Activated T-helper 2 cell treated with anti-CD3 and anti-CD28 coated beads, Interferon-gamma antibody, Interleukin-2, Interleukin-4, amounts not matched to agents 10 μg/mL and 5 μg/mL and 100 μg/mL, durations not matched to agents 14 hours and 24 hours and 36 hours (primary cell): Measurements from ENCODE around the gene WNT9A. TPM values are rescaled to one million over a fixed set of nuclear protein-coding genes. Genes with fewer than 3 reads are reported as not detected.
"Not testable (repeated sequence)": the region's sequence is repeated elsewhere in the genome, so short reads cannot be mapped to it uniquely, and the experiment has no call there.

Experiments
- DNase-seq: peaks from one replicate; pipeline ENCODE4 v3.0.0; 2021; ENCODE audit warnings: low spot score
- H3K27ac Mint-ChIP-seq: one replicate; pipeline ENCODE4 v1.8.0; 2021; ENCODE audit warnings: mixed read lengths
- H3K27me3 Mint-ChIP-seq: one replicate; pipeline ENCODE4 v1.8.0; 2021; ENCODE audit warnings: low read depth, mixed read lengths
- H3K36me3 Mint-ChIP-seq: one replicate; pipeline ENCODE4 v1.8.0; 2021; ENCODE audit warnings: low read depth, mixed read lengths
- H3K4me1 Mint-ChIP-seq: one replicate; pipeline ENCODE4 v1.8.0; 2021; ENCODE audit warnings: low read depth, mixed read lengths
- H3K4me3 Mint-ChIP-seq: one replicate; pipeline ENCODE4 v1.8.0; 2021; ENCODE audit warnings: low read depth, mild to moderate bottlenecking, moderate library complexity, mixed read lengths
- H3K9me3 Mint-ChIP-seq: one replicate; pipeline ENCODE4 v1.8.0; 2021; ENCODE audit warnings: mixed read lengths
- intact Hi-C: fragments of 100-400 bp; cut with micrococcal nuclease; formaldehyde crosslinking; loops from one replicate; pipeline ENCODE4 v1.15.1; 2023
- total RNA-seq: library from RNA; stranded (reverse); gene quantifications from 2 replicates; pipeline ENCODE4 v1.2.3, GENCODE V29; 2022

The WNT9A gene
- total RNA-seq, 1 donor from 2014 or later, result 0.05 TPM

GRCh38 chr1:227912866-227913265 is 34.9 kb downstream of the WNT9A start:
- H3K36me3 Mint-ChIP-seq, result no peaks in the 10 kb centered on the region
- no peaks in the 10 kb centered on the region for H3K9me3 Mint-ChIP-seq
- DNase-seq, result no peak
- intact Hi-C loops, result no loop called here
- H3K27me3 Mint-ChIP-seq, result peaks cover 8% of the 10 kb centered on the region
- no peak overlapping the region for H3K27ac Mint-ChIP-seq
- H3K4me1 Mint-ChIP-seq, result no peaks in the 10 kb centered on the region
- H3K4me3 Mint-ChIP-seq, result no peak overlapping the region

DNA sequence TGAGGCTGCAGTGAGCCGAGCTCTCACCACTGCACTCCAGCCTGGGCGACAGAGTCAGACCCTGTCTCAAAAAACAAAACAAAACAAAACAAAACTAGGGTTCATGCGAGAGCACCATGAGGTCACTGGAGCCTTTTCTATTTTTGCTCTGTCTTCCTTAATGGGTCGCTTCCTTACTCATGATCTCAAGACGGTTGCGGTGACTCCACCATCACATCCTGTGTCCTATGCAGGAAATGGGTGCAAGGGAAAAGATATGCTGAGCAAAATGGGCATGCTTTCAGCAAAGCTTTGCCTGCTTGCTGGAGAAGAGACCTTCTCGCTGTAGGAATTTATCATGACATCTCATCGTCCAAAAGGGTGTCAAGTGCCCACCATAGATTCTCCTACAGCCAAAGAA is 36.4 kb downstream of the WNT9A start:
- H3K27me3 Mint-ChIP-seq, result peaks cover 8% of the 10 kb centered on the region
- no peaks in the 10 kb centered on the region for H3K9me3 Mint-ChIP-seq
- no peak overlapping the region for H3K4me3 Mint-ChIP-seq
- no peaks in the 10 kb centered on the region for H3K4me1 Mint-ChIP-seq
- H3K27ac Mint-ChIP-seq, result no peak overlapping the region
- no peak for DNase-seq
- intact Hi-C loops, result no loop called here
- no peaks in the 10 kb centered on the region for H3K36me3 Mint-ChIP-seq

GRCh38 chr1:227910511-227911153 is 37.1 kb downstream of the WNT9A start:
- intact Hi-C loops, result no loop called here
- Mint-ChIP-seq H3K9me3 (no peaks in the 10 kb centered on the region), H3K27ac (no peak overlapping the region), H3K27me3 (peaks cover 8% of the 10 kb centered on the region), H3K4me1 (no peaks in the 10 kb centered on the region), H3K36me3 (no peaks in the 10 kb centered on the region), H3K4me3 (no peak overlapping the region)
- DNase-seq, result no peak

- DNase-seq, H3K4me1 Mint-ChIP-seq, intact Hi-C loops, H3K9me3 Mint-ChIP-seq, H3K27ac Mint-ChIP-seq, H3K4me3 Mint-ChIP-seq, H3K36me3 Mint-ChIP-seq, H3K27me3 Mint-ChIP-seq: not testable (repeated sequence)
These were observed 37.8 kb downstream of the WNT9A start for GRCh38 chr1:227909923-227910328.

DNA sequence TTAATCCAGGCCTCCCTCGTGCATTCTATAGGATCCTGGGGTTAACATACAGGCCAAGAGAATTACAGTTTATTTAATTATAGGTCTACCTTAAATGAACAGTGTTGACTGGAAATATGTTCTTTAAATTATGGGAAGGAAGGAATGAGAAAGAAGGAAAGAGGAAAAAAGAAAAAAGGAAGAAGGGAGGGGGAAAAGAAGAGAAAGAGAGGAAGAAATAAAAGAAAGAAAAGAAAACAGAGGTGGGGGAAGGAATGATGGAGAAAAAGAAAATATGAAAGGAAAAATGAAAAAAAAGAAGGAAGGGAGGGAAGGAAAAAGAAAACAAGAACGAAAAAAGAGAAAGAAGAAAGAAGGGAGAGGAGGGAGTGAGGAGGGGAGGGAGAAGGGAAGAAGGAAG is 38.5 kb downstream of the WNT9A start:
- peaks cover 8% of the 10 kb centered on the region for H3K27me3 Mint-ChIP-seq
- no peak overlapping the region for H3K27ac Mint-ChIP-seq
- no peaks in the 10 kb centered on the region for H3K9me3 Mint-ChIP-seq
- no peak overlapping the region for H3K4me3 Mint-ChIP-seq
- no peaks in the 10 kb centered on the region for H3K36me3 Mint-ChIP-seq
- DNase-seq, result no peak
- no peaks in the 10 kb centered on the region for H3K4me1 Mint-ChIP-seq
- intact Hi-C loops, result no loop called here

GRCh38 chr1:227908359-227908758 is 39.4 kb downstream of the WNT9A start:
- Mint-ChIP-seq H3K36me3 (no peaks in the 10 kb centered on the region), H3K4me3 (no peak overlapping the region), H3K27me3 (peaks cover 8% of the 10 kb centered on the region), H3K27ac (no peak overlapping the region), H3K4me1 (no peaks in the 10 kb centered on the region), H3K9me3 (no peaks in the 10 kb centered on the region)
- intact Hi-C loops, result no loop called here
- DNase-seq, result no peak

GRCh38 chr1:227907439-227908015 is 40.2 kb downstream of the WNT9A start:
- H3K36me3 Mint-ChIP-seq, result no peaks in the 10 kb centered on the region
- H3K9me3 Mint-ChIP-seq, result no peaks in the 10 kb centered on the region
- H3K27me3 Mint-ChIP-seq, result peaks cover 6% of the 10 kb centered on the region
- no peak overlapping the region for H3K4me3 Mint-ChIP-seq
- no peak overlapping the region for H3K27ac Mint-ChIP-seq
- intact Hi-C loops, result no loop called here
- H3K4me1 Mint-ChIP-seq, result no peaks in the 10 kb centered on the region
- no peak for DNase-seq

- no peak overlapping the region for H3K27ac Mint-ChIP-seq
- H3K36me3 Mint-ChIP-seq, result no peaks in the 10 kb centered on the region
- no peaks in the 10 kb centered on the region for H3K4me1 Mint-ChIP-seq
- H3K27me3 Mint-ChIP-seq, result peaks cover 4% of the 10 kb centered on the region
- H3K4me3 Mint-ChIP-seq, result no peak overlapping the region
- intact Hi-C loops, result no loop called here
- DNase-seq, result no peak
- no peaks in the 10 kb centered on the region for H3K9me3 Mint-ChIP-seq
These were observed 41.1 kb downstream of the WNT9A start for GRCh38 chr1:227906550-227907071.

- H3K9me3 Mint-ChIP-seq, result no peaks in the 10 kb centered on the region
These were observed 41.9 kb downstream of the WNT9A start for GRCh38 chr1:227905573-227906487.

GRCh38 chr1:227904541-227905335 is 43.0 kb downstream of the WNT9A start:
- no peaks in the 10 kb centered on the region for H3K36me3 Mint-ChIP-seq
- DNase-seq, result no peak
- no peak overlapping the region for H3K27ac Mint-ChIP-seq
- H3K4me1 Mint-ChIP-seq, result no peaks in the 10 kb centered on the region
- intact Hi-C loops, result no loop called here
- H3K4me3 Mint-ChIP-seq, result no peak overlapping the region
- no peaks in the 10 kb centered on the region for H3K9me3 Mint-ChIP-seq
- H3K27me3 Mint-ChIP-seq, result peaks cover 2% of the 10 kb centered on the region

More at GRCh38 chr1:227905573-227906487, 41.9 kb downstream of the WNT9A start:
- Mint-ChIP-seq H3K4me1 (no peaks in the 10 kb centered on the region), H3K27ac (no peak overlapping the region), H3K36me3 (no peaks in the 10 kb centered on the region), H3K4me3 (no peak overlapping the region), H3K27me3 (peaks cover 4% of the 10 kb centered on the region)
- intact Hi-C loops, result no loop called here
- no peak for DNase-seq

GRCh38 chr1:227903614-227904501 is 43.9 kb downstream of the WNT9A start:
- DNase-seq, result no peak
- no peaks in the 10 kb centered on the region for H3K27me3 Mint-ChIP-seq
- intact Hi-C loops, result no loop called here
- H3K36me3 Mint-ChIP-seq, result no peaks in the 10 kb centered on the region
- no peak overlapping the region for H3K27ac Mint-ChIP-seq
- no peaks in the 10 kb centered on the region for H3K4me1 Mint-ChIP-seq
- no peak overlapping the region for H3K4me3 Mint-ChIP-seq
- H3K9me3 Mint-ChIP-seq, result no peaks in the 10 kb centered on the region
